Upper lobe of left lung (tissue), 4 donors: ENCODE measurements around the gene ANKRD42.

Source experiments
- CTCF ChIP-seq, 6 experiments: fragments of 450-650 bp in 4 of 6; fragments of 200-600 bp in 2 of 6; sonication (generic) in 2 of 6; IDR thresholded peaks; one replicate each; pipeline ENCODE4 v1.5.1; 2016 to 2019; ENCODE audit warnings: antibody characterized with exemption in 6 of 6
- EP300 ChIP-seq, 4 donors: sonication (generic); formaldehyde crosslinking; IDR thresholded peaks; one replicate each; pipeline ENCODE4 v1.5.1; 2017; ENCODE audit warnings: antibody characterized with exemption in 4 of 4, control low read depth in 2 of 4
- POLR2A ChIP-seq, 4 donors: fragments of 450-650 bp; IDR thresholded peaks; one replicate each; pipeline ENCODE4 v1.5.1; 2016 to 2017; ENCODE audit warnings: antibody characterized with exemption in 4 of 4, mild to moderate bottlenecking in 2 of 4
- POLR2AphosphoS5 ChIP-seq, 2 donors: sonication (generic); formaldehyde crosslinking; IDR thresholded peaks; one replicate each; pipeline ENCODE4 v1.5.1; 2017; ENCODE audit warnings: antibody characterized with exemption in 2 of 2

- TF ChIP-seq POLR2A (IDR thresholded peaks at IDR 0.05) (no peak), CTCF (IDR thresholded peaks at IDR 0.05) (no peak), POLR2AphosphoS5 (IDR thresholded peaks at IDR 0.05) (no peak), EP300 (IDR thresholded peaks at IDR 0.05) (no peak)
Measured at GRCh38 chr11:83168756-83169155, 24.8 kb upstream of the ANKRD42 start.
